Prostate gland (tissue), 2 donors: ENCODE data around the gene DLGAP1. TPM values are rescaled to one million over a fixed set of nuclear protein-coding genes. Genes with fewer than 3 reads are reported as not detected.

Experiments used
- DNase-seq: peaks from one replicate; pipeline ENCODE4 v3.0.0-alpha.2; 2019; ENCODE audit warnings: low spot score
- H3K27ac ChIP-seq, 2 donors: fragments of 200-600 bp; sonication (generic); 2 replicates each; pipeline ENCODE4 v1.5.1; 2017 to 2019
- H3K27me3 ChIP-seq: fragments of 200-600 bp; sonication (generic); replicated peaks from 2 replicates; pipeline ENCODE4 v1.5.1; 2019; ENCODE audit not compliant: insufficient read depth
- H3K36me3 ChIP-seq, 2 donors: fragments of 200-600 bp; sonication (generic); 1 replicate in 1 of 2; 2 replicates in 1 of 2; pipeline versions ENCODE4 v1.5.1 to v1.8.1; 2017 to 2019
- H3K4me1 ChIP-seq: fragments of 200-600 bp; sonication (generic); replicated peaks from 2 replicates; pipeline ENCODE4 v1.5.1; 2019
- H3K4me3 ChIP-seq, 2 donors: fragments of 200-600 bp; sonication (generic); 2 replicates each; pipeline ENCODE4 v1.5.1; 2017 to 2019
- H3K9me3 ChIP-seq: fragments of 200-600 bp; sonication (generic); 2 replicates; pipeline ENCODE4 v1.5.1; 2017
- CTCF ChIP-seq, 4 experiments: fragments of 200-600 bp in 2 of 4; fragments of 450-650 bp in 2 of 4; sonication (generic) in 2 of 4; IDR thresholded peaks; 1 replicate in 3 of 4; 2 replicates in 1 of 4; pipeline ENCODE4 v1.5.1; 2016 to 2019; ENCODE audit warnings: antibody characterized with exemption in 4 of 4, mild to moderate bottlenecking in 2 of 4, moderate library complexity in 2 of 4
- POLR2A ChIP-seq: fragments of 450-650 bp; IDR thresholded peaks from one replicate; pipeline ENCODE4 v1.6.1; 2016; ENCODE audit warnings: antibody characterized with exemption, mild to moderate bottlenecking
- POLR2AphosphoS5 ChIP-seq: sonication (generic); formaldehyde crosslinking; IDR thresholded peaks from one replicate; pipeline ENCODE4 v1.6.1; 2017; ENCODE audit warnings: antibody characterized with exemption
- WGBS: methylation state at CpG from one replicate; pipeline ENCODE4 v1.1.5; 2018; 5-methylcytosine and 5-hydroxymethylcytosine counted together
- intact Hi-C: fragments of 100-400 bp; cut with DNase I; formaldehyde crosslinking; loops from one replicate; pipeline ENCODE4 v1.14.2; 2022
- total RNA-seq, 2 donors: library from RNA; depleted of rRNA; stranded (reverse); fragments of >200 nt; gene quantifications; one replicate each; pipeline ENCODE4 v1.1.0, GENCODE V29; 2016

The DLGAP1 gene
- total RNA-seq, 2 donors from 2014 or later: 42.2 to 66.7 TPM

- no peak for DNase-seq
- no peak overlapping the region for H3K4me3 ChIP-seq
- no peaks in the 10 kb centered on the region for H3K9me3 ChIP-seq
- H3K27ac ChIP-seq: no peak overlapping the region
- H3K36me3 ChIP-seq: no peaks in the 10 kb centered on the region
- intact Hi-C loops: no loop called here
- H3K4me1 ChIP-seq: no peaks in the 10 kb centered on the region
- TF ChIP-seq CTCF (IDR thresholded peaks at IDR 0.05) (no peak), POLR2A (no peak), POLR2AphosphoS5 (no peak)
- no peaks in the 10 kb centered on the region for H3K27me3 ChIP-seq
- 55% methylated on average over 3 of the region's 3 CpGs for WGBS
Observed at GRCh38 chr18:4193086-4193485, 262.0 kb downstream of the DLGAP1 start.

GRCh38 chr18:4181882-4182568, 273.1 kb downstream of the DLGAP1 start:
- no peak for DNase-seq
- H3K4me3 ChIP-seq: no peak overlapping the region
- TF ChIP-seq CTCF (IDR thresholded peaks at IDR 0.05) (no peak), POLR2A (no peak), POLR2AphosphoS5 (no peak)
- intact Hi-C loops: no loop called here
- no peaks in the 10 kb centered on the region for H3K27me3 ChIP-seq
- H3K27ac ChIP-seq: no peak overlapping the region
- no peaks in the 10 kb centered on the region for H3K36me3 ChIP-seq
- no peaks in the 10 kb centered on the region for H3K9me3 ChIP-seq
- 77% methylated on average over 7 of the region's 7 CpGs for WGBS
- no peaks in the 10 kb centered on the region for H3K4me1 ChIP-seq

GRCh38 chr18:4181086-4181485, 274.0 kb downstream of the DLGAP1 start:
- Histone ChIP-seq H3K4me1 (no peaks in the 10 kb centered on the region), H3K27me3 (no peaks in the 10 kb centered on the region), H3K4me3 (no peak overlapping the region), H3K27ac (no peak overlapping the region), H3K9me3 (no peaks in the 10 kb centered on the region), H3K36me3 (no peaks in the 10 kb centered on the region)
- no peak for TF ChIP-seq POLR2A
- TF ChIP-seq CTCF (IDR thresholded peaks at IDR 0.05): no peak
- TF ChIP-seq POLR2AphosphoS5: no peak
- no peak for DNase-seq
- 52% methylated on average over 3 of the region's 3 CpGs for WGBS
- intact Hi-C loops: no loop called here

- no peaks in the 10 kb centered on the region for H3K9me3 ChIP-seq
- no peaks in the 10 kb centered on the region for H3K27me3 ChIP-seq
- 73% methylated on average over 6 of the region's 6 CpGs for WGBS
- DNase-seq: no peak
- no peaks in the 10 kb centered on the region for H3K4me1 ChIP-seq
- TF ChIP-seq CTCF (IDR thresholded peaks at IDR 0.05) (no peak), POLR2A (no peak), POLR2AphosphoS5 (no peak)
- no peaks in the 10 kb centered on the region for H3K36me3 ChIP-seq
- no peak overlapping the region for H3K4me3 ChIP-seq
- intact Hi-C loops: no loop called here
- H3K27ac ChIP-seq: no peak overlapping the region
Observed at GRCh38 chr18:4172196-4173100, 282.7 kb downstream of the DLGAP1 start.

- no peaks in the 10 kb centered on the region for H3K4me1 ChIP-seq
- intact Hi-C loops: no loop called here
- no peaks in the 10 kb centered on the region for H3K36me3 ChIP-seq
- H3K4me3 ChIP-seq: no peak overlapping the region
- H3K27me3 ChIP-seq: no peaks in the 10 kb centered on the region
- no peak overlapping the region for H3K27ac ChIP-seq
- DNase-seq: no peak
- WGBS: 74% methylated on average over 4 of the region's 4 CpGs
- H3K9me3 ChIP-seq: no peaks in the 10 kb centered on the region
- TF ChIP-seq CTCF (IDR thresholded peaks at IDR 0.05): no peak
- TF ChIP-seq POLR2A: no peak
- no peak for TF ChIP-seq POLR2AphosphoS5
Observed at GRCh38 chr18:4157352-4157751, 297.8 kb downstream of the DLGAP1 start.
